Suprapubic skin (tissue), 3 donors: ENCODE results near the gene MOB3C.

Source experiments
- CTCF ChIP-seq, 2 donors: fragments of 200-600 bp in 1 of 2; fragments of 450-650 bp in 1 of 2; sonication (generic) in 1 of 2; IDR thresholded peaks; one replicate each; pipeline ENCODE4 v1.5.1; 2016 to 2019; ENCODE audit warnings: antibody characterized with exemption in 2 of 2, mild to moderate bottlenecking in 1 of 2, moderate library complexity in 1 of 2
- POLR2AphosphoS5 ChIP-seq, 3 donors: sonication (generic); formaldehyde crosslinking; IDR thresholded peaks; one replicate each; pipeline ENCODE4 v1.6.1; 2017; ENCODE audit warnings: antibody characterized with exemption in 3 of 3

DNA sequence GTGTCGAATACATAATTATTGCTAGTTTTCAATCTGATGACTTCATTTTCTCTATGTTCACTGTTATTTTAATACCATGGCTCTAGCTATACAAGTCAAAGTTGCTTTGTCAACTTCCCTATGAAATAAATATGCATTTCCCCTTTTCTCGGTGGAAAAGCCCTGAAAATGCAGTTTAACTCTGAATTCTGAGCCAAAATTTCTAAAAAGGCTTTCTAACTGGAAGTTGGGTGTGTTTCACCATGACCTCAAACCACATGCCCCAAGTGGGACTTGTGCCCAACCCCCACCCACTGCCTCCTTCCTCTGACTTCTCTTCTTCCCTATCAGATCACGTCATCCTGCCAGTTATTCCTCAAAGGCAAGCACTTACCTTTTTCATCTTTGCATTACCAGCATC, 21.5 kb downstream of the MOB3C start:
- TF ChIP-seq CTCF (IDR thresholded peaks at IDR 0.05) (no peak), POLR2AphosphoS5 (IDR thresholded peaks at IDR 0.05) (no peak)
